Activated T-helper 1 cell treated with anti-CD3 and anti-CD28 coated beads, Interleukin-12 subunit alpha, Interleukin-12 subunit beta, Interleukin-2, Interleukin-4 antibody, amounts not matched to agents 30 ng/mL and 10 ng/mL and 1 ng/mL, durations not matched to agents 14 hours and 24 hours and 36 hours (primary cell): Measurements from ENCODE around the gene BACH2. TPM values are rescaled to one million over a fixed set of nuclear protein-coding genes. Genes with fewer than 3 reads are reported as not detected.
A peak's percentile ranks its signal among the peaks of the same experiment; 100 is the strongest.

Source experiments
- DNase-seq: peaks from one replicate; pipeline ENCODE4 v3.0.0; 2021; ENCODE audit warnings: low spot score
- H3K27ac Mint-ChIP-seq: one replicate; pipeline ENCODE4 v1.8.0; 2021; ENCODE audit warnings: mild to moderate bottlenecking, mixed read lengths
- H3K27me3 Mint-ChIP-seq: one replicate; pipeline ENCODE4 v1.8.0; 2022; ENCODE audit warnings: mild to moderate bottlenecking, moderate library complexity, mixed read lengths; ENCODE audit not compliant: insufficient read depth
- H3K36me3 Mint-ChIP-seq: one replicate; pipeline ENCODE4 v1.8.0; 2021; ENCODE audit warnings: low read depth, mixed read lengths
- H3K4me1 Mint-ChIP-seq: one replicate; pipeline ENCODE4 v1.8.0; 2021; ENCODE audit warnings: low read depth, mixed read lengths
- H3K4me3 Mint-ChIP-seq: one replicate; pipeline ENCODE4 v1.8.0; 2021; ENCODE audit warnings: mild to moderate bottlenecking, moderate library complexity, mixed read lengths
- H3K9me3 Mint-ChIP-seq: one replicate; pipeline ENCODE4 v1.8.0; 2021; ENCODE audit warnings: mixed read lengths
- intact Hi-C: fragments of 100-400 bp; cut with micrococcal nuclease; formaldehyde crosslinking; loops from one replicate; pipeline ENCODE4 v1.15.1; 2024
- total RNA-seq: library from RNA; stranded (reverse); gene quantifications from 2 replicates; pipeline ENCODE4 v1.2.3, GENCODE V29; 2022

BACH2 gene
- total RNA-seq, 1 donor from 2014 or later = 68.1 TPM

GRCh38 chr6:89987830-89988229 is 308.8 kb downstream of the BACH2 start:
- Mint-ChIP-seq H3K9me3 (no peaks in the 10 kb centered on the region), H3K27ac (no peak overlapping the region), H3K36me3 (peaks cover 58% of the 10 kb centered on the region), H3K4me1 (peaks cover 73% of the 10 kb centered on the region), H3K4me3 (no peak overlapping the region), H3K27me3 (no peaks in the 10 kb centered on the region)
- intact Hi-C loops = loop anchor here (1.0 to 5.0 kb wide), 5 partner anchors 9 to 37 kb away; no protein-coding TSS in a partner anchor
- no peak for DNase-seq

DNA sequence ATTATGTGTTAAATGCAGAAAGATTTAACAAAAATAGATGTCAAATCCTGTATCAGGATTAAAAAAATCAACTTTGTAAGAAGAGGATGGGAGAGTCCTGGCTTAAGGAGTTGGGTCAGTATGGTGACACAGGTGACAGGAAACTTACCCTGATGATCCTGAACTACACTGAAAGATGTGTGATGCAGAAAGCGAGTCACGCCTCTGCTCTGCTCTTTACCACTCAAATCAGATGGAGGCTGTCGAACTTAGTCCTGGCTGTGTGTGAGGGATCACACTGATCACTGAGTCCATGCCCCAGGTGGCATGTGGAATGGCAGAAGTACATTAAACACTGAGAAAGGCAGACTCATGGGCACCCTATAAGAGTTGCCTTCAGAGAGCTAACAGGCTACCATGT is 309.5 kb downstream of the BACH2 start:
- intact Hi-C loops = loop anchor here (1.0 to 5.0 kb wide), 5 partner anchors 8 to 38 kb away; no protein-coding TSS in a partner anchor
- Mint-ChIP-seq H3K4me3 (peak overlapping the region; percentile 12), H3K9me3 (no peaks in the 10 kb centered on the region), H3K36me3 (peaks cover 61% of the 10 kb centered on the region), H3K27ac (peak overlapping the region; percentile 89), H3K4me1 (peaks cover 71% of the 10 kb centered on the region), H3K27me3 (peaks cover under 1% of the 10 kb centered on the region)
- DNase-seq = no peak

DNA sequence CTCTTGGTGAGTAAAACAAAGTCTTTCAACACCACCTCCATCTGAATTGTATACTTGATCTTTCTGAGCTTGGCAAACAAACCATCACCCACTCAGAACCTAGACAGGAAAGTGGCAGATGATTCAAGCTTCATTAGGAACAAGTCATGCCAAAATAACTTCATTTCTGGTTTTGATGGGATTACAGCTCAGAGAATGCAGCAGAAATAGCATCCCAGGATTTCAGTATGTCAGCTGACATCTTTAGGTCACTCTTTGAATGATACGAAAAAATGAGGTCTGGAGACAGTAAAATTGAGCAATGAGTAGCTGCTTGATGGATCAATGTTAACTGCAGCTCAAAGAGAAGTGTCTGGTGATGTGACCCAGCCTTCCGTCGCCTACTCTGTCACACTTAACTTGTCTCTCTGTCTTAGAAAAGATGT is 310.0 kb downstream of the BACH2 start:
- Mint-ChIP-seq H3K27ac (peak overlapping the region; percentile 89), H3K27me3 (peaks cover 1% of the 10 kb centered on the region), H3K9me3 (no peaks in the 10 kb centered on the region), H3K4me1 (peaks cover 75% of the 10 kb centered on the region), H3K36me3 (peaks cover 64% of the 10 kb centered on the region), H3K4me3 (peak overlapping the region; percentile 17)
- intact Hi-C loops = loop anchor here (1.0 to 5.0 kb wide), 5 partner anchors 7 to 38 kb away; no protein-coding TSS in a partner anchor
- no peak for DNase-seq

- Mint-ChIP-seq H3K4me1 (peaks cover 71% of the 10 kb centered on the region), H3K9me3 (no peaks in the 10 kb centered on the region), H3K36me3 (peaks cover 61% of the 10 kb centered on the region), H3K4me3 (no peak overlapping the region), H3K27me3 (peaks cover 1% of the 10 kb centered on the region), H3K27ac (peak overlapping the region; percentile 67)
- intact Hi-C loops = loop anchor here (2.0 to 5.0 kb wide), 4 partner anchors 19 to 39 kb away; no protein-coding TSS in a partner anchor
- DNase-seq = no peak
These were observed 310.7 kb downstream of the BACH2 start for GRCh38 chr6:89985751-89986493.

DNA sequence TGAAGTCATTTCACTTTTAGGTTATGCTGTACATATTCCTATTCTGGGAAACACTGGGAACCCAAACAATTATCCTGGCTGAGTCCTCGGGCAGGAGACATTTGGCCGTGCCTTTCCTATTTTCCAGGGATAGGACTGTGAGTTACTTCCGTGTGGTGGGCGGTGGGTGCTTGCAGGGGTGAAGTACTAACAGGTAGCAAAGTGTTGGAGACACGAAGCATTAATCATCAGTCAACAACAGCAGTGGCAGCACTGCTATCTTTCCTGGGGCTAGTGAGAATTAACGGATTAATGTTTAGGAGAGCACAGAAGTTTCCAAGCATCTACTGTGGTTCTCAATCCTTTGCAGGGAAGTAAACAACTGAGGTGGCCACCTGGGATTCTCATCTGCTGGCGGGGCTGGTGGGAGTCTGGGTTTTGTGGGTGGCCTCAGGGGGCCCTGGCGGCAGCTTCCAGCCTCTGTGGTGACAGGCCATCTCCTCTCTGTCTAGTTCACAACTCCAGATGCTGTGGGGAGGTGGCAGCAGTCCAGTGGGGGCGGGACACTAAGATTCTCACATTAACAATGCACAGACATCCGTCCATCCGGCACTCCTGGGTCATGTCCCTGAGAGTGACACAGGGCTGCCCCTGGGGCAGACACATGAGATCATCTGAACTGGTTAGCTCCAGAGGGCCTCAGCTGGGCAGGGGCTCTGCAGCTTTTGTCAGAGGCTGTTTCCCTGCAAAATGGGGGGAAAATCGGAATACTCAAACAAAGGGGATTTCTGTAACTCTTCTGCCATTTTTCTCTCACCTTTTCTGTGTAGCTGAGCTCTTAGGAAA is 311.5 kb downstream of the BACH2 start:
- peaks cover 68% of the 10 kb centered on the region for H3K4me1 Mint-ChIP-seq
- no peak overlapping the region for H3K4me3 Mint-ChIP-seq
- no peaks in the 10 kb centered on the region for H3K9me3 Mint-ChIP-seq
- intact Hi-C loops = loop anchor here (5.0 kb wide), 1 partner anchor 33 kb away; no protein-coding TSS in a partner anchor
- H3K27me3 Mint-ChIP-seq = peaks cover 1% of the 10 kb centered on the region
- H3K27ac Mint-ChIP-seq = peak overlapping the region; percentile 36
- no peak for DNase-seq
- H3K36me3 Mint-ChIP-seq = peaks cover 57% of the 10 kb centered on the region

DNA sequence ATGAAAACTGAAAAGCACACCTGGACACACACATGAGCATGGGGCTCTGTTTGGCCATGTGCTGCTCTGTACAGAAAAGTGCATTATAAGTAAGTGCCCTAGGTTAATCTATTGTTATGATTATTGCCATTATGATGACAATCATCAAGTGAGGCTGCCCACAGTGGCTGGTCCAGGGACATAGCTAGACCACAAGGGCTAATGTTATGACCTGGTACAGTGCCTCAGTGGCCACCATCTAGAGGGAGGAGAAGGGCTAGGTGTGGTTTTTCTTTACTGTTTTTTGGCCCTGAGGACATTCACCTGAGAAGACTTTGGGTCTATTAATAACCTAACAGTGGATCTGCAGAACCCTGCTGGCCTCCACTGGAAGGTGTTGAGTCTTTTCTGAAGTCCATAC is 316.3 kb downstream of the BACH2 start:
- Mint-ChIP-seq H3K36me3 (peaks cover 24% of the 10 kb centered on the region), H3K4me3 (no peak overlapping the region), H3K27ac (peak overlapping the region; percentile 42), H3K4me1 (peaks cover 21% of the 10 kb centered on the region), H3K9me3 (no peaks in the 10 kb centered on the region), H3K27me3 (peaks cover 1% of the 10 kb centered on the region)
- intact Hi-C loops = no loop called here
- no peak for DNase-seq

DNA sequence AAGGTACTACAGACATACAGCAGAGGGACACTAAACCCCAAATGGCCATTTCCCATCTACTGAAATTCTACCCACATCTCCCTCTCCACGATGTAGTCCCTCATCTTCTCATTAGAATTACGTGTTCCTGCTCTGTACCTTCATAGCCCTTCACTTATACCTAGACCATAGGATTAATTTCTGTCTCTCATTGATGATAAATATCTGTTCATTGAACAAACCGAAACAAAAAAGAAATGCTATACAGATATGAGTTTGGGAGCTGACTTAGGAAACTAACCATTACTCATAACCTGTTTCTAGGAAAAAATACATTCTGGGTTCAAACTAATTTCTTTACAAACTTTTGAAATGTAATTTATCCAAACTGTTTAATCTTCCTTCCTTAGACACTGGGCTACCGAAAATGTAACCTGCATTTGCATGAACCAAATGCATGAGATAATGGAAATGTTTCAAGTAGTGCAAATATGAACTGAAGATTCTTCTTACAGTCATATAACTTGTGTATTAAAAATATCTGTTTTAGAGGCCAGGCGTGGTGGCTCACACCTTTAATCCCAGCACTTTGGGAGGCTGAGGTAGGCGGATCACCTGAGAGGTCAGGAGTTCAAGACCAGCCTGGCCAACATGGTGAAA is 317.0 kb downstream of the BACH2 start:
- Mint-ChIP-seq H3K4me3 (no peak overlapping the region), H3K4me1 (peaks cover 15% of the 10 kb centered on the region), H3K27me3 (peaks cover 1% of the 10 kb centered on the region)

DNA sequence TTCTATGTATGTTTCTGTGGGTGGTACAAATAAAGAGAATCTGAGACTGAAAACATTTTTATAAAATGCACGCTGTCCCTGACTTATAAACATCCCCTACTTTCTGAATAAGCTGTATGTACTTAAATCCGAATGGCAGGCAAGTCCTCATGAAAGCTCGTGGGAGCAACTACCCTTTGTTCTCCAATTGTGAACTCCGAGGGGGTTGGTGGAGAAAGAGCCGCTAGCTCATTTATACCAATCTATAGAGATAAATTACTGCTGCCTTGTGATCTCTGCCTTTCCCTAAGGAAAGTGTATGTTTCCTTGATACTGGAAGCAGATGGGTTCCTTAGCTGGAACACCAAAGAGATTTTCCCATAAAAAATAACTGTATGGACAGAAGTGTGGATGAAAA is 317.9 kb downstream of the BACH2 start:
- Mint-ChIP-seq H3K4me3 (no peak overlapping the region), H3K27me3 (peaks cover 1% of the 10 kb centered on the region)

More for the DNA sequence above, 317.0 kb downstream of the BACH2 start:
- no peaks in the 10 kb centered on the region for H3K9me3 Mint-ChIP-seq
- H3K27ac Mint-ChIP-seq = peak overlapping the region; percentile 42
- intact Hi-C loops = loop anchor here (1.0 kb wide), 1 partner anchor 8 kb away; no protein-coding TSS in a partner anchor
- H3K36me3 Mint-ChIP-seq = peaks cover 26% of the 10 kb centered on the region
- DNase-seq = no peak

GRCh38 chr6:89977808-89978748 is 318.6 kb downstream of the BACH2 start:
- H3K9me3 Mint-ChIP-seq = no peaks in the 10 kb centered on the region
- H3K36me3 Mint-ChIP-seq = peaks cover 25% of the 10 kb centered on the region
- peaks cover 10% of the 10 kb centered on the region for H3K4me1 Mint-ChIP-seq
- intact Hi-C loops = no loop called here
- H3K27me3 Mint-ChIP-seq = peaks cover 1% of the 10 kb centered on the region
- H3K4me3 Mint-ChIP-seq = no peak overlapping the region
- DNase-seq = no peak
- no peak overlapping the region for H3K27ac Mint-ChIP-seq

More for the DNA sequence above, 317.9 kb downstream of the BACH2 start:
- H3K9me3 Mint-ChIP-seq = no peaks in the 10 kb centered on the region
- H3K27ac Mint-ChIP-seq = no peak overlapping the region
- no peak for DNase-seq
- H3K4me1 Mint-ChIP-seq = peaks cover 11% of the 10 kb centered on the region
- peaks cover 25% of the 10 kb centered on the region for H3K36me3 Mint-ChIP-seq
- intact Hi-C loops = loop anchor here (1.0 kb wide), 1 partner anchor 9 kb away; no protein-coding TSS in a partner anchor

GRCh38 chr6:89976694-89977020 is 320.0 kb downstream of the BACH2 start:
- no peak for DNase-seq
- Mint-ChIP-seq H3K27me3 (no peaks in the 10 kb centered on the region), H3K36me3 (peaks cover 19% of the 10 kb centered on the region), H3K4me3 (no peak overlapping the region), H3K4me1 (peaks cover 5% of the 10 kb centered on the region), H3K27ac (no peak overlapping the region), H3K9me3 (no peaks in the 10 kb centered on the region)
- intact Hi-C loops = no loop called here

DNA sequence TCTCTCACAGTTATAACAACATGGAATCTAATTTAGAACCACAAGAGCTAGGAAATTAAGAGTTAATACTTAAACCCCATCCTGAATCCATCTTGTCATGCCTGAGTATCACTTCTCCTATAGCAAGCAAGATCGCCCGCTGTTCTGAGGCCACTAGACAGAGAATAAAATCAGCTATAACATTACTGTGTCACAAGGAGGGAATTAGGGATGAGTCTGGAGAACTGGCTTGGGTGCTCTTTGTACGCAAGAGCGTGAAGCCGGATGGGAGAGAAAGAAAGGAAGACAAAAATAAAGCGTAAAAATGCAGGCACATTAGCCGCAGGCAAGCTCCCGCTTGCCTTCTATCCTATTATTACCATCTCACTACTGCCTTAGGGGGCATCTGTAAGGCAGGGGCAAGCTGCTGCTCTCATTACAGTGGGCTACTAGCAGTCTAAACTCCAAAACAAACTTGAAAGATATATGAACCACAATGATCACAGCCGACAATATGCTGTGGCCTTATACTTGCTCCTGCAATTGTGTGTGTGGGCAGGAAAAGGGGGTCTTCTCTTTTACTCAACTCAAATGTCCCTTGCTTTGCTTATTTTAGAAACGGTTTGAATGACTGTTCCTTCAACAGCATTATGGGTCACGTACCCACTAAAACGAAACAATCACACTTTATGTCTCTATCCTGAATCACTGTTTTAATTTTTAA is 320.5 kb downstream of the BACH2 start:
- H3K27ac Mint-ChIP-seq = no peak overlapping the region
- H3K9me3 Mint-ChIP-seq = no peaks in the 10 kb centered on the region
- no peak for DNase-seq
- no peak overlapping the region for H3K4me3 Mint-ChIP-seq
- H3K4me1 Mint-ChIP-seq = peaks cover 5% of the 10 kb centered on the region
- peaks cover 18% of the 10 kb centered on the region for H3K36me3 Mint-ChIP-seq
- intact Hi-C loops = loop anchor here (2.0 kb wide), 1 partner anchor 15 kb away; no protein-coding TSS in a partner anchor
- H3K27me3 Mint-ChIP-seq = no peaks in the 10 kb centered on the region
